ENCODE measurements around the gene TTC33.

Gene TTC33

DNA sequence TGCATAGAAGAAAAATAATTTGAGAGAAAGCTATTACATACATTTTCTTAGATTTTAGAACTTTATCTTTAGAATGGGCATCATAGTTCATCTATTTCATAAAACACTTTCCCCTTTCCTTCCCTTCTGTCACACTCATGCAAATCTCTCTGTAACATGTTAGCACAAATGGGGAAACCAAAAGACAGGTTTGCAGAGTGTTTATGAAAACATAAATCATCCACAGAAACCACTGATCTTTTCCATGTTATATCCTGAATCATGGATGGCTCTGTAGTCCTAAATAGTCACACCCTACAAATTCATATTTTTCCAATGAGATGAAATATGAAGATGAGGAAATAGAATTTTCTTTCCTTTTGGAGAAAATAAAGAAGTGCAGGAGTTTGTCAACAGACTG, 198.9 kb downstream of the TTC33 start:
- H2AFZ ChIP-seq (ENCODE audit: low read length): no peak overlapping the region
- H3K4me1 ChIP-seq (ENCODE audit: insufficient read depth, low read length, poor library complexity, severe bottlenecking): no peaks in the 10 kb centered on the region
- no peaks in the 10 kb centered on the region for H4K20me1 ChIP-seq (ENCODE audit: insufficient read depth, low read length, poor library complexity, severe bottlenecking)
- H3K4me3 ChIP-seq (ENCODE audit: low read length, poor library complexity, severe bottlenecking): no peak overlapping the region
- no peaks in the 10 kb centered on the region for H3F3A ChIP-seq (ENCODE audit: low read depth)
- H3K4me2 ChIP-seq (ENCODE audit: low read depth, low read length, poor library complexity, severe bottlenecking): no peak overlapping the region
- H3K9me2 ChIP-seq (replicated peaks; ENCODE audit: low read depth, low read length): no peaks in the 10 kb centered on the region
- H3K9ac ChIP-seq (ENCODE audit: low read depth, low read length, poor library complexity, severe bottlenecking): no peak overlapping the region
- TF ChIP-seq EZH2phosphoT487 (IDR thresholded peaks at IDR 0.05; ENCODE audit: borderline replicate concordance) (no peak), CTCF (conservative IDR thresholded peaks at IDR 0.05; ENCODE audit: low read length) (no peak)
- H3K27me3 ChIP-seq (ENCODE audit: insufficient read depth, low read length, poor library complexity, severe bottlenecking): no peaks in the 10 kb centered on the region
- no peaks in the 10 kb centered on the region for H3K9me3 ChIP-seq (ENCODE audit: insufficient read depth, low read depth, low read length)
- no peaks in the 10 kb centered on the region for H3K79me2 ChIP-seq (ENCODE audit: insufficient read depth, low read length)
- H3K36me3 ChIP-seq (ENCODE audit: insufficient read depth, low read length): no peaks in the 10 kb centered on the region

DNA sequence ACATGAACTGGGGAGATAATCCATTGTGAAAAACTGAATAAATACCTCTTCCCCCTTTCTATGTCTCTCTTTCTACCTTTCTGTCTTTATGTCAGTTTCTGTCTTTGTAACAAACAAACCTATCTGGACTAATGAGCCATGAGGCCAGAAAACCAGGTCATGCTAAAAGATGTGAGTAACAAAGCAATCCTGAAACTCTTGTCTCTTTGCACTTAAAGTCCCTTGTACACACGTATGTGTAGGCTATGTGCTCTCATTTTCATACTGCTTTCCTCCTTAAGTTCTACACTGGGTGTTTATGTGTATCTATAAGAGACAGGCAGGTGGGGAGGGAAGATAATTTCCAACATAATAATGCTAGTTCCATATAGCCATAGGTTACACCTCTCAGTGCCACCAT, 199.9 kb downstream of the TTC33 start:
- H3F3A ChIP-seq (ENCODE audit: low read depth): no peaks in the 10 kb centered on the region
- H3K4me1 ChIP-seq (ENCODE audit: insufficient read depth, low read length, poor library complexity, severe bottlenecking): no peaks in the 10 kb centered on the region
- no peaks in the 10 kb centered on the region for H3K36me3 ChIP-seq (ENCODE audit: insufficient read depth, low read length)
- no peak overlapping the region for H3K4me2 ChIP-seq (ENCODE audit: low read depth, low read length, poor library complexity, severe bottlenecking)
- H3K27me3 ChIP-seq (ENCODE audit: insufficient read depth, low read length, poor library complexity, severe bottlenecking): no peaks in the 10 kb centered on the region
- no peak overlapping the region for H2AFZ ChIP-seq (ENCODE audit: low read length)
- H3K79me2 ChIP-seq (ENCODE audit: insufficient read depth, low read length): no peaks in the 10 kb centered on the region
- H3K9me3 ChIP-seq (ENCODE audit: insufficient read depth, low read depth, low read length): no peaks in the 10 kb centered on the region
- H4K20me1 ChIP-seq (ENCODE audit: insufficient read depth, low read length, poor library complexity, severe bottlenecking): no peaks in the 10 kb centered on the region
- no peak overlapping the region for H3K4me3 ChIP-seq (ENCODE audit: low read length, poor library complexity, severe bottlenecking)
- TF ChIP-seq EZH2phosphoT487 (IDR thresholded peaks at IDR 0.05; ENCODE audit: borderline replicate concordance): no peak
- no peak for TF ChIP-seq CTCF (conservative IDR thresholded peaks at IDR 0.05; ENCODE audit: low read length)
- H3K9me2 ChIP-seq (replicated peaks; ENCODE audit: low read depth, low read length): no peaks in the 10 kb centered on the region
- no peak overlapping the region for H3K9ac ChIP-seq (ENCODE audit: low read depth, low read length, poor library complexity, severe bottlenecking)

- H3K27me3 ChIP-seq (ENCODE audit: insufficient read depth, low read length, poor library complexity, severe bottlenecking): no peaks in the 10 kb centered on the region
- H3F3A ChIP-seq (ENCODE audit: low read depth): no peaks in the 10 kb centered on the region
- TF ChIP-seq CTCF (conservative IDR thresholded peaks at IDR 0.05; ENCODE audit: low read length) (no peak), EZH2phosphoT487 (IDR thresholded peaks at IDR 0.05; ENCODE audit: borderline replicate concordance) (no peak)
- no peak overlapping the region for H2AFZ ChIP-seq (ENCODE audit: low read length)
- no peaks in the 10 kb centered on the region for H3K9me3 ChIP-seq (ENCODE audit: insufficient read depth, low read depth, low read length)
- no peak overlapping the region for H3K4me2 ChIP-seq (ENCODE audit: low read depth, low read length, poor library complexity, severe bottlenecking)
- H3K4me3 ChIP-seq (ENCODE audit: low read length, poor library complexity, severe bottlenecking): no peak overlapping the region
- no peaks in the 10 kb centered on the region for H3K36me3 ChIP-seq (ENCODE audit: insufficient read depth, low read length)
- H4K20me1 ChIP-seq (ENCODE audit: insufficient read depth, low read length, poor library complexity, severe bottlenecking): no peaks in the 10 kb centered on the region
- no peak overlapping the region for H3K9ac ChIP-seq (ENCODE audit: low read depth, low read length, poor library complexity, severe bottlenecking)
- H3K79me2 ChIP-seq (ENCODE audit: insufficient read depth, low read length): no peaks in the 10 kb centered on the region
- no peaks in the 10 kb centered on the region for H3K4me1 ChIP-seq (ENCODE audit: insufficient read depth, low read length, poor library complexity, severe bottlenecking)
- no peaks in the 10 kb centered on the region for H3K9me2 ChIP-seq (replicated peaks; ENCODE audit: low read depth, low read length)
Observed at GRCh38 chr5:40554813-40555212, 200.9 kb downstream of the TTC33 start.
